Sigmoid colon (tissue), 4 donors: Measurements from ENCODE around the gene PACRG.

ENCODE experiments used
- POLR2A ChIP-seq, 2 donors: fragments of 450-650 bp; IDR thresholded peaks; one replicate each; pipeline ENCODE4 v1.6.1; 2016; ENCODE audit warnings: antibody characterized with exemption in 2 of 2, mild to moderate bottlenecking in 2 of 2, moderate library complexity in 2 of 2
- POLR2AphosphoS5 ChIP-seq, 4 donors: sonication (generic); formaldehyde crosslinking; IDR thresholded peaks; one replicate each; pipeline ENCODE4 v1.6.1; 2017; ENCODE audit warnings: antibody characterized with exemption in 4 of 4
- TF ChIP-seq, protein P1 (sequence below), 4 experiments: fragments of 450-650 bp in 3 of 4; fragments of 200-600 bp in 1 of 4; IDR thresholded peaks; one replicate each; pipeline ENCODE4 v1.5.1; 2016 to 2019; ENCODE audit warnings: antibody characterized with exemption in 4 of 4, mild to moderate bottlenecking in 3 of 4, moderate library complexity in 2 of 4

DNA sequence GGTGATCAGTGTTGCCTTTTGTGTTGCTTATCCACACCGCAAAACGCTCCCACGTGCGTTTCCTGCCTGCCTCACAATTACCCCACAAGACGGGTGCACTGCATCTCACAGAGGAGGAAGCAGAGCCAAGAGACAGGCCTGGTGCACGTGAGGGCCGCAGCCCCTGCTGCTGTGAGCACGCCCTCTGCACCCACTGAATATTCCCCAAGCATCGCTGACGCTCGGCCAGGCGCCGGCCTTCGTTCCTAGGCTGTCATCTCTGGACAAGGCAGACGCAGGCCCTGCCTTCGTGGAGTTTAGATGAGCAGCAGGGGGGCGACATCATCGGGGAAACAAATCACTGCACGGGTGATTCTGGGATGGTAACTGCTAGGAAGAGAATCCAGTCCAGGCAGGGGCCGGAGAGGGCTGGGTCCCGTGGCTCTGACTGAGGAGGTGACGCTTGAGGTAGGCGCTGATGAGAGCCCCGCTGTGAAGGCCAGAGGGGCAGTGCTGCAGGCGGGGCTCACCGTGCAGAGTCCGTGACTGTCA, 524.4 kb downstream of the PACRG start:
- no peak for TF ChIP-seq POLR2A (IDR thresholded peaks at IDR 0.05)
- TF ChIP-seq, protein P1, sequence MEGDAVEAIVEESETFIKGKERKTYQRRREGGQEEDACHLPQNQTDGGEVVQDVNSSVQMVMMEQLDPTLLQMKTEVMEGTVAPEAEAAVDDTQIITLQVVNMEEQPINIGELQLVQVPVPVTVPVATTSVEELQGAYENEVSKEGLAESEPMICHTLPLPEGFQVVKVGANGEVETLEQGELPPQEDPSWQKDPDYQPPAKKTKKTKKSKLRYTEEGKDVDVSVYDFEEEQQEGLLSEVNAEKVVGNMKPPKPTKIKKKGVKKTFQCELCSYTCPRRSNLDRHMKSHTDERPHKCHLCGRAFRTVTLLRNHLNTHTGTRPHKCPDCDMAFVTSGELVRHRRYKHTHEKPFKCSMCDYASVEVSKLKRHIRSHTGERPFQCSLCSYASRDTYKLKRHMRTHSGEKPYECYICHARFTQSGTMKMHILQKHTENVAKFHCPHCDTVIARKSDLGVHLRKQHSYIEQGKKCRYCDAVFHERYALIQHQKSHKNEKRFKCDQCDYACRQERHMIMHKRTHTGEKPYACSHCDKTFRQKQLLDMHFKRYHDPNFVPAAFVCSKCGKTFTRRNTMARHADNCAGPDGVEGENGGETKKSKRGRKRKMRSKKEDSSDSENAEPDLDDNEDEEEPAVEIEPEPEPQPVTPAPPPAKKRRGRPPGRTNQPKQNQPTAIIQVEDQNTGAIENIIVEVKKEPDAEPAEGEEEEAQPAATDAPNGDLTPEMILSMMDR (IDR thresholded peaks at IDR 0.05): no peak
- TF ChIP-seq POLR2AphosphoS5 (IDR thresholded peaks at IDR 0.05): no peak
